Measurements from ENCODE around the gene RAB8B. TPM values are rescaled to one million over a fixed set of nuclear protein-coding genes. Genes with fewer than 3 reads are reported as not detected.

The RAB8B gene
- total and polyA plus RNA-seq, 7 donors = 6.5 to 30.4 (median 21.7) TPM

- no peak for DNase-seq
- Histone ChIP-seq H3K27me3 (no peaks in the 10 kb centered on the region), H3K9me3 (no peaks in the 10 kb centered on the region), H3K4me3 (no peak overlapping the region), H3K27ac (no peak overlapping the region), H3K36me3 (peaks cover 4 to 72% (median 8%) of the 10 kb centered on the region in 4 donors), H3K4me1 (peaks cover 0 to 22% (median 16%) of the 10 kb centered on the region in 4 donors)
- intact Hi-C loops (cut with DNase I) = no loop called here
- TF ChIP-seq POLR2A (IDR thresholded peaks at IDR 0.05) (no peak), POLR2AphosphoS5 (IDR thresholded peaks at IDR 0.05) (no peak), CTCF (IDR thresholded peaks at IDR 0.05) (no peak), EP300 (IDR thresholded peaks at IDR 0.05) (no peak)
- WGBS, 2 donors = 84 to 85% methylated on average over 1 of the region's 1 CpG
Measured at GRCh38 chr15:63151665-63152064, 37.7 kb upstream of the RAB8B start.

GRCh38 chr15:63155486-63155885 lies 33.9 kb upstream of the RAB8B start:
- no peak for DNase-seq
- Histone ChIP-seq H3K9me3 (no peaks in the 10 kb centered on the region), H3K27me3 (no peaks in the 10 kb centered on the region), H3K27ac (peak overlapping the region in 1 of 4 donors; percentile 97), H3K36me3 (peaks cover 4 to 47% (median 6%) of the 10 kb centered on the region in 4 donors), H3K4me1 (peaks cover 0 to 22% (median 18%) of the 10 kb centered on the region in 4 donors), H3K4me3 (peak overlapping the region in 2 of 4 donors; percentile 78 to 93)
- intact Hi-C loops (cut with DNase I) = no loop called here
- 54 to 70% methylated on average over 3 of the region's 3 CpGs for WGBS, 2 donors
- TF ChIP-seq CTCF (IDR thresholded peaks at IDR 0.05) (no peak), POLR2AphosphoS5 (IDR thresholded peaks at IDR 0.05) (no peak), POLR2A (IDR thresholded peaks at IDR 0.05) (no peak), EP300 (IDR thresholded peaks at IDR 0.05) (no peak)

- Histone ChIP-seq H3K36me3 (peaks cover 4 to 41% (median 6%) of the 10 kb centered on the region in 4 donors), H3K4me3 (peak overlapping the region; percentile 78 to 93 (median 89)), H3K27ac (peak overlapping the region; percentile 93 to 99 (median 97)), H3K27me3 (no peaks in the 10 kb centered on the region), H3K4me1 (peaks cover 0 to 22% (median 18%) of the 10 kb centered on the region in 4 donors), H3K9me3 (no peaks in the 10 kb centered on the region)
- no peak for DNase-seq
- TF ChIP-seq EP300 (IDR thresholded peaks at IDR 0.05) (no peak), POLR2A (IDR thresholded peaks at IDR 0.05) (no peak), POLR2AphosphoS5 (IDR thresholded peaks at IDR 0.05) (no peak), CTCF (IDR thresholded peaks at IDR 0.05) (no peak)
- intact Hi-C loops (cut with DNase I) = loop anchor here (2.0 kb wide), 2 partner anchors 35 to 247 kb away; partner anchors contain the start of gene LACTB
- 2 to 8% methylated on average over 10 of the region's 10 CpGs for WGBS, 2 donors
Measured at GRCh38 chr15:63156086-63156710, 33.2 kb upstream of the RAB8B start.

- Histone ChIP-seq H3K27me3 (no peaks in the 10 kb centered on the region), H3K27ac (peak overlapping the region; percentile 93 to 99 (median 97)), H3K4me3 (peak overlapping the region; percentile 78 to 93 (median 89)), H3K4me1 (peaks cover 0 to 22% (median 18%) of the 10 kb centered on the region in 4 donors), H3K9me3 (no peaks in the 10 kb centered on the region), H3K36me3 (peaks cover 4 to 36% (median 5%) of the 10 kb centered on the region in 4 donors)
- peak; percentile 73 for DNase-seq
- WGBS, 2 donors = 0 to 1% methylated on average over 16 of the region's 16 CpGs
- TF ChIP-seq EP300 (IDR thresholded peaks at IDR 0.05) (no peak), CTCF (IDR thresholded peaks at IDR 0.05) (no peak), POLR2AphosphoS5 (IDR thresholded peaks at IDR 0.05) (no peak), POLR2A (IDR thresholded peaks at IDR 0.05) (no peak)
- intact Hi-C loops (cut with DNase I) = loop anchor here (1.0 to 2.0 kb wide), 4 partner anchors 33 to 246 kb away; partner anchors contain the start of genes APH1B, LACTB and RAB8B
Measured at GRCh38 chr15:63156755-63157117, 32.7 kb upstream of the RAB8B start.
